GM11168 (cell line): ENCODE results near the gene DUT.
"Not testable (repeated sequence)": the region's sequence is repeated elsewhere in the genome, so short reads cannot be mapped to it uniquely, and the experiment has no call there.

Experiments
- in situ Hi-C: fragments of 300-500 bp; cut with MboI; formaldehyde crosslinking; loops from one replicate; pipeline ENCODE4 v1.12.0; 2022; ENCODE audit warnings: low sequenced_read_pairs; ENCODE audit not compliant: unreplicated experiment

The DUT gene

DNA sequence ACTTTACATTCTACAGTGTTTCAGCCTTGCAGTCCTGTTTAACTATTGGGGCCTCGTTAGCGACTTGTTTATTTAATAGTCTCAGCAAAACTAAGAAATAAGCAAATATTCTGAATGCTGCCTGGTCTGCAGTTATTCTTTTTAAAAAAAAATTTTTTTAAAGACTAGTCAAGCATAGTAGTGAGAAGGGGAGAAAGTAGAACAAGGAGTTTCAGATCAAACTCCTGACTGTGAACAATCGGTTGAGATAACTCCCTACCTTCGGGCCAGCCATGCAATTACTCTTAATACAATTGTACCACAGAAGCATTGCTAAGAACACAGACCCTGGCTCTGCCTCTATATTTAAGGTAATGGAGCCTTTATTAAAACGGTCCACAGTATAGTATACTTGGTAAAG is 5.8 kb upstream of the DUT start:
- in situ Hi-C loops: no loop called here

DNA sequence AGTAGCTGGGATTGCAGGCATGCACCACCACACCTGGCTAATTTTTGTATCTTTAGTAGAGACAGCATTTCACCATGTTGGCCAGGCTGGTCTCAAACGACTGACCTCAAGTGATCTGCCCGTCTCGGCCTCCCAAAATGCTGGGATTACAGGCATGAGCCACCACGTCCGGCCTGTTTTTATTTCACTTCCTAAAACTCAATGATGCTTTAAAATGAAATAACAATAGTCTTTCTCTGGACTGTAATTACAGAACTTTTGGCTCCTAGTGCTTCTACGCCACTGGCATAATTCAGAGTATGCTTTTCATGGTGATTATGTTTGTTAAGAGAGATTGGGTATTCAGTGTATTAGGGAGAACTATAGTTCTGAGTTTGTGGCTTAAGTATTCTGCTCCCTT is 5.0 kb upstream of the DUT start:
- in situ Hi-C loops: not testable (repeated sequence)

DNA sequence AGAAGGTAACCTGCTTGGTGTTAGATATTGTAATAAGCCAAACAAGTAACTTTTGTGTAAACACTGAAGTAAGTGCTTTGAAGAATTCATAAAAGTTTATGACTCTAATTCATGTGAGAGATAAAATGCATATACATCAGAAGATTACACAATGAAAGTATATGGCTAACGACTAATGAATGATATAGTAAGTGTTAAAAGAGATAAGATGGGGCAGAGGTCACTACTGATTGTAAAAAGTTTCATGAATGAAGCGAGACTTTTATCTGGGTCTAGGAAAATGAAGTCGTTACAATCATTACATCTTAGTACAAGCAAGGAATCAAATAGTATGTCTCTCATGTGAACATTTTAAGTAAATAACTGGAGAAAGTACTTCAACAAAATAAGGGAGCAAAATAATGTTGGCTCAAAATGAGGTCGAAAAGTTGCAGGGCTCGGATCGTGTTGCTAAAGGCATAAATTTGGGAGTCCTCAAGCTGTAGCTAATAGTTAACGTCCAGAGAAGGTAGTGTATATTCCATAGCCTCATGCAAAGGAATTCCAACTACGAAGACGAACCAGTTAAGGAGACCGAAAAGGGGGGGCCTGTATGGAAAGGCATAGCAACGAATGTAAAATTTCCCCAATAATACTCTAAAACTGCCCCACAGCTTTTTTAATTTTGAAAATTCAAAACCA is 984 bp upstream of the DUT start:
- in situ Hi-C loops: no loop called here

DNA sequence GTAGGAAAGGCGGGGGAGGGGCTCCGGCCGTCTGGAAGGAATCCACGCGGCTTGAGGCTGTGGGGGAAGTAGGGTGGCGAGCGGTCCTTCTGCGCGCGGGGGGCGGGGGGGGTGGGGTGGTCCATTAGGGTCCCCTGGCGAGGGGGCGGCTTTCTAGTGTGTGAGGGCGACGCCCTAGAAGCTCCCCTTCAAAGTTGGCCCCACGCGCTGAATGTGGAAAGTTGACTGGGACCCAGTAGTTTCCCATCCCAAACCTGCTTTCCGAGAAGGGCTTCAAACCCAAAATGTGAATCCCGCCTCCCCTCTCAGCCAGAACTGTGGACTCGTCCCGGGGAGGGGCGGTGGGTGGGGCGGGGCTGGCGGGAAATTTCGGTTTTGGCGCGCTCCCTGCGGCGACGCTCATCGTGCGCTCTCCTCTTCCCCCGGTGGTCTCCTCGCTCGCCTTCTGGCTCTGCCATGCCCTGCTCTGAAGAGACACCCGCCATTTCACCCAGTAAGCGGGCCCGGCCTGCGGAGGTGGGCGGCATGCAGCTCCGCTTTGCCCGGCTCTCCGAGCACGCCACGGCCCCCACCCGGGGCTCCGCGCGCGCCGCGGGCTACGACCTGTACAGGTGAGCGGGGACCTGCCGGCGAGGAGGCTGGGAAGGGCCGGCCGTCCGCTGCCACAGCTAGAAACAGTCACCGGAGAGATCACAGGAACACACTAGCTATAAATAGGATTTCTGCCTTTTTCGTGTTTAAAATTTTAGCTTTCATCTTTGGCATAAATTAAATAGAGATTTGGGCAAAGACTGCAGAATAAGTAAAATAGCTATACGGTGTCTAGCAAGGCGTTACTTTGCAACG is 790 bp downstream of the DUT start:
- in situ Hi-C loops: no loop called here

DNA sequence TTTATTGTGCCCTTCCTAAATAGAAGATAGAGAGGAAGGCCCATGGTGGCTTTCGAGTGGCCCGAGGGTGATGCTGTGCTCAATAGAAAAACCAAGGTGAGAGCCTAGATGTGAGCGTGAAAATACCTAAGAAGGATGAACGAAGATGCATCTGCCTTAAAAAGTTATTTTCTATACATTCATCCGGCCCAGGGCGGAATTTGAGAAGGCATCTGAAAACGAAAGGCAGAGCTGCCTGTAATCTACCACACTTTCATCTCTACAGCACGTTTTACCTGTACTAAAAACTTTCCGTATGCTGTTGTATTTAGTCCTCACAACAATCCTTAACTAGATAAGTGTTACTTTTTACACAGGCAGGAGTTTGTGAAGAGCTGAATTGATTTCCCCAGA is 1.4 kb downstream of the DUT start:
- in situ Hi-C loops: no loop called here

DNA sequence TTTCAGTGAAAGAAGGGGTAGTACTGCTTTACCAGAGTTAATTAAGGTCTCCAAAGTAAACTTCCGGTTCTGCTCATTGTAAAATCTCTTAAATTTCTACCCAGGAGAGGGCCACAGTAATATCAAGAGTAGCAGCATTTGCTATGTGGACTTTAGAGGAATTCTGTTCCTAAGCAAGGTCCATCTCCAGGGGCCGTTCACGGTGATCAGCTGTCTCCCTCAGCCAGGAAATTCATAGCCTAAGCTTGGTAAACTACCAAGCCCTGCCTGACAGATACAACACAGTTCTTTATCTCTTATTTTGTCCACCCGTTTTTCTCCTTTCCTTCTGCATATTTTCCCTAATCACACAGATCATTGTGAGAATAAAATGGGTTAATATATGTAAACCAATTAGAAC is 2.3 kb downstream of the DUT start:
- in situ Hi-C loops: no loop called here

DNA sequence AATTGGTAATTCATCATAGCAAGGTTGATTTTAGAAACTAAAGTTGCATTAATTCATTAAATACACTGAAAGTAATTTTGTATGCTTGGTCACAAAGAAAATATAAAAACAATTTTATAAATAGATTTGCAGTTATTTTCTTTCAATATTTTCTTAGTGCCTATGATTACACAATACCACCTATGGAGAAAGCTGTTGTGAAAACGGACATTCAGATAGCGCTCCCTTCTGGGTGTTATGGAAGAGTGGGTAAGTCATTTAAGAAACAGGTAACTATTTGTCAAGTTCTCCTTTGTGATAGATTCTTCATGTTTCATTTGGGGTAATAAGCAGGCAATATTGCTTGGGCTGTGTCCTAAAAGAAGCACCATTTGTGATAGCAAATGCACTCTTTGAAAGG is 3.0 kb downstream of the DUT start:
- in situ Hi-C loops: no loop called here

DNA sequence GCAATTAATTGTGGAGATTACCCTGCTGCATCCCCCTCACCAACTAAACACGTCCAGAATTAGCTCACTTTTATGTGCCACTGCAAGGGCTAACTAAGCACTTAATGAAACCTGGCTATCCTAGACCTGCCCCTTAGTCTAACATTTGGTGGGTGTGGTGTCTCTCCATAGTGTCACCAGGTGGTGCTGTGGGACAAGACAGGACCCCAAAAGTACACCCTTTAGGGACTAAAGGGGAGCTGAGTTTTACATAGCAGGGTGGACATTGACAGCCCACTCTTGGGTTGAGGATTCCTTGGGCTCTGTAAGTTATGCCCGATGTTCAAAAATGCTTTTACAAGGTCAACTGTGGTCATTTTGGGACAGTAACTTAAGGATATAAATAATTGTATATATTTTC is 5.7 kb downstream of the DUT start:
- in situ Hi-C loops: no loop called here

DNA sequence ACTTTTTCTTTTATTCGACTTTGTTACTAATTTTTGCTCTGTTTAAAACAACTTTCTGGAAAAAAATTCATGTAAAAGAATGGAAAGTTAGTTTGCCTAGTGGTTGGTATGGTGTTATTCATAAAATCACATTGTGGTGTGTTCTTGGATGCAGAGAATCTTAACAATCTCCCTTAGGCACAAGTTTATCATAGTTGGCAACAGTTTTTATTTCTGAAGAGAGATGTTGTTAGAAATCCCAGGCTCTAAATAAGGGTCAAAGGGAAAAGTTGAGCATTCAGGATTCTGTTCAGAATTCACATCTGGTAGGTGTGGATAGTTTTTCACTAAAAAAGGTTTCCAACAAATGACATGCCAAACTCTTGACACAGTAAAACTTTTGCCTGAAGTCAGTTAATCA is 6.4 kb downstream of the DUT start:
- in situ Hi-C loops: no loop called here

DNA sequence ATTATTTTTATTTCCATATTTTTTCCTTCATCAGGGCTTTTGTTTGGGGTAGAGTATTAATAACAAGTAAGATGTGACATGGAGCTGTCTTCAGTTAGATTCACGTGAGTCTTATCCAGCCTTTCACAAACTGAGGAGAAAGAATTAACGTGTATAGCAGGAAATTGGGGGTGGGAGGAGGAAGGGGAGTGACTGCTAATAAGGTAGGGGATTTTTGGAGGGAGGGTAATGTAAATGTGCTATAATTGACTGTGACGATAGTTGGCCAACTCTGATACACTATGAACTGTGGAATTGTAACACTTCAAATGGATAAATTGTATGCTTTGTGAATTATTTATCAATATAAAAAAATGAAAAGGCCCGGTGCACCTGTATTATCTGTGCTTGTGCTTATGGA is 8.9 kb downstream of the DUT start:
- in situ Hi-C loops: no loop called here

DNA sequence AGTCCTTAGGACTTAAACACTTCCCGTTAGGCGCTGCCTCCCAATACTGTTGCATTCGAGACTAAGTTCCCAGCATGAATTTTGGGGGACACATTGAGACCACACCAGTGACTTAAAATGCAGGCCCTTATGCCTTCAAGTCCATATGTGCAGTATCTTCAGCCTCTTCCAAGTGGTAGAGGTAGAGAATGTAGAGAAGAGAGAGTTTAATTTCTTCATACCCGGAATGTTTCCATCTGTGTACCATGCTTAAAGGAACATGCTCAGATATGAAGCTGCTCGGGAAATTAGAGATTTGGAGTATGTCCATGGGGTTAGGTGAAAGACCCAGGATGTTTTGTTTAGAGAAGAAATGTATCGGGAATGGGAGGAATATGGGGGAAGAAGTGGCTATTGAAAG is 12.6 kb downstream of the DUT start:
- in situ Hi-C loops: no loop called here

DNA sequence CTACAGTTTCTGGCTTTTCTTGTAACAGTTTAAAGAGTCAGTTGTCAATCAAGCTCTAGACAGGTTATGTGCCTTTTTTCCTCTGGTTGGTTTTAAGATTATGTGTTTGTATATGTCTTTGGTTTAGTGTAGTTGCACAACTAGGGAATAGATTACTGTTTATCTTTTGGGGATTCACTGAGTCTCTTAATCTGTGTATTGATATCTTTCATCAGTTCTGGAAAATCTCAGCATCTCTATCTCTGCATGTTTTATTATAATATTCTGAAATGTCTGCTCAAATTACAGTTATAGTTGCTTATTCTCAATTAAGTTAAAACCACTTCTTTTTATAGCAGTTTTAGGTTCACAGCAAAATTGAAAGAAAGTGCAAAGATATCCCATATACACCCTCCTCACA is 14.3 kb downstream of the DUT start:
- in situ Hi-C loops: no loop called here

DNA sequence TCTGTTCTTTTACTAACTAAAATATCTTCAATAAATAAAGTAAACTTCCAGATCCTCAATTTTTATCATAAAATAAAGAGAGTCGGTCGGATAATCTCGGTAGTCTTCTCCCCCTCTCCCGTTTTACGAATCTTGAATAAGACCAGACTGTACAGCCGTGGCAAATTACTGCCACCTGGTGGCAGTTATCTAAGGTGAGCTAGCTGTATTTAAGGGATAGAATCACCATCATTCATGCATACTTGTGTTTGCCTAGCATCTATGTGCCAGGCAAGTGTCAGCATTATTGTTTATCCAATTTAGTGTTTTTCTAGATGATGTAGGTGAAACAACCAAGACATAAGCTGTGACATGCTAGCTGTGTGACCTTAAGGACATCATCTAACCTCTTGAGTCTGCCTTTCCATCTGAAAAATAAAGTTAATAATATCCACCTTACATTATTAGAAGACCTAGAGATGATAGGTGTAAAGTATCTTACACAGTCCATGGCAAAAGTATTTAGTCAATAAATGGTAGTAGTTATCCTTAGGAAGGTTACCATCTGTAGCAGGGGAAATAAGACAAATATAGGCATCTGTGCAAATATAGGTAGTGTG is 21.3 kb downstream of the DUT start:
- in situ Hi-C loops: loop anchor here (25.0 kb wide), 1 partner anchor 285 kb away; the partner anchor contains the start of gene FBN1

DNA sequence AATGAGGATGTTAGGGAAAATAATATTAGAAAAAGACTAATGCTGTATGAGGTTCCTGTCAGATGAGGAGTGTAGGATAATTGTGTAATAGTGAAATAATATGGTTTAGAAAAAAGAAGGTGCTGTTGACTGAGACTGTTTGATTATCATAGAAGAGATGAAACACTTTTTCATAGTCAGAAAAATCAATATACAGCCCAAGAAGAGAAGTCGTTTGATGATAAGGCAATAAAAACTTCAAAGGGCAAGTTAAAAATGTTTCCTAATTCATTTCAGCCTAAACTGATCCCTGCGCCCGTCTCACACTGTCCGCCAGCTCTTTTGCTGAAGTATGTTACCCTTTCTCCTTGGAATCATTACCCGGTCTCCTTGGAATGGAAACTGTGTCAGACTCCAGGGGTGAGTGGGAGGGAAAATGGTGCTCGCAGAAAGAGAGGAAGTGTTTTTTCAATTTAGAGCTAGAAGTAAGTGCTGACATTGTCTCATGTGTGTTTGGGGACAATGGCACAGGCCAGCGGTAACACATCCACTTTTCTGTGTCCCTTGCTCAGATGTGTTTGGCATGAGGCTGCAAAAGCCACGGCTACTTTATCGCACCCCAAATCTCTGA is 23.6 kb downstream of the DUT start:
- in situ Hi-C loops: loop anchor here (25.0 kb wide), 1 partner anchor 283 kb away; the partner anchor contains the start of gene FBN1

DNA sequence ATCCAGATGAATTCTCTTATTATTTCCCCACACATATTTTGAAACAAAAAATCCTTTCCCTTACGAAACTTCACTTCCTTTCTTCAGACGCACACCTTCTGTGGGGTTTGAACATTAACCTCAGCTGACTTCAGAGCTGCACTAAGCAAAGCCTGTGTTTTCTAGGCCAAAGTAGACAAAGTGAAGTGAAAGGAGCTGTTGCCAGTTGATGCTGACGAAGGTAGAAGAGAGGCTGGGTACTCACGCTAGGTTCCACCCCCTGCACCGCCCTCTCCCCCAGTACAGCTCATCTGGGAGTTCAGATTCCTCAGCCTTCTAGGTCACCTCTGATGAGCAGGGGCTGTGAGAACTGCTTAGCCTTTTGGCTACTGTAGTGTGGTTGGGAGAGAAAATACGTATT is 24.1 kb downstream of the DUT start:
- in situ Hi-C loops: loop anchor here (25.0 kb wide), 1 partner anchor 282 kb away; the partner anchor contains the start of gene FBN1

DNA sequence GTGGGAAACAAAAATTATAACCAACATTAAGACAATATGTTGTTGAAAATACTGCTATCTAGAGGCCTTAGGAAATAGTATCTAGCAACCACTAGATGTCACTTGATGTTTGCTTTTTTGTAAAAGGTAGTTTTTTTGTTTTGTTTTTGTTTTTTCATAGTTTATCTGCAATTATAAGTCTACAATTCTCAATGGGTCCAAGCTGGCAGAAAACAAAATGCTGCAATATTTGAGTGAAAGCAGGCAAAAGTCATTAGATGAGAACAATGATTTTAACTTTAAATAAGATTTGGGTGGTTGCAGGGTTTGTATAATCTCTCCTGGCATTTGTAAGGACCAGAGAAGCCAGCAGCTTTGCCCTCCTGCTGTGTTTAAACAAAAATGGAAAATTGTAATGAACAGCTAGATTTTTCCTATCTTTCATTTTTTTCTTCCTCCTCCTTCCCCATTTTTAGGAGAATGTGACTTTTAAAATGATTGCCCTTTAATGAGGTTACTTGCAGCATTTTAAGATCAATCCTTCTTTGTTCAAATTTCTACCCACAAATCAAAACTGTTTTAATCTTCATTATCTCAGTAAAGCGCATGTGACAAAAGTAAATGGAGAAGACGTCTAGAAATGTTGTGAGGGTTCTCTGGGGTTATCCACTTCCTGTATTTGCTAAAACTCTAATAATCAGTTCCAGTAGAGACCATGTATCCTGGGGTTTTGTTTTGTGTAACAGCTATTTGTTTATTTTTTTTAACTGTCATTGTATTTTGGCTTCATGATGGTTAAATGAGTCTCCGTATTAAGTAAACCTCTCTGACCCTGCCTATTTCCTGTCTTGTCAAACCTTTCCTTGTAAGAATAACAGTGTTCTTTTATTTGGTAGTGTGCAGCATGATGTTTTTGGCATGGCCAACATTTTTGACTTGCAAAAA is 27.3 kb downstream of the DUT start:
- in situ Hi-C loops: loop anchor here (25.0 kb wide), 1 partner anchor 279 kb away; the partner anchor contains the start of gene FBN1

DNA sequence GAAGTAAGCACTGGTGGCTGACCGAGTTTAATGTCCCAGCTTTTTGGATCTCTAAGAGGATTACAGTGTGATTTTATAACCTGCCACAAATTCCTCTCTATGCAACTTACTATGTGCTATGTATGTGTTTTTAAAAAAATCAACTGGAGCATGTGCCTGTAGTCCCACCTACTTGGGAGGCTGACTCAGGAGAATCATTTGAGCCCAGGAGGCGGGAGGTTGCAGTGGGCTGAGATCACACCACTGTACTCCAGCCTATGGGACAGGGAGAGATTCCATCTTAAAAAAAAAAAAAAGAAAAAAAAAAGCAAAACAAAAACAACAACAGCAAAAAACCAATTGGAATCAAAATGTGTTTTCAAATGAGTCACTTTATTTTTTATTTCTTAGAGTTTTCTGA is 29.6 kb downstream of the DUT start:
- in situ Hi-C loops: loop anchor here (25.0 kb wide), 1 partner anchor 276 kb away; the partner anchor contains the start of gene FBN1

DNA sequence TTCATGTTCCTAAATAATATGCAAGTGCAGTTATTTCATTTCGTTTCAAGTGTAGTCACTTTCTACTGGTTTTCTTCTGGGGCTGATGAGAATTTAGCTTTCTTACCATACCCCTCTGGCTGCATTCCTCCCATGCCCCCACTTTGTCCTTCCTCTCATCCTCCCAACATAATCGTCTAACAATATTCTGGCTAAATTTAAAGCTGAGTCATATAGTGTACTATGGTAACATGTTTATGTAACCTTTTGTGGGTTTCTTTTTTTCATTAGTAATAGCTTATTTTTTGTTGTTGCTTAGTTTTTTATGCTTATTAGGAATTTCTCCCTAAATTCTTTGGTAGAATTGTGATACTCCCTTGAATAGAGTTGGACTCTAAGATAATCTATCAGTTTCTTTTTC is 30.5 kb downstream of the DUT start:
- in situ Hi-C loops: loop anchor here (25.0 kb wide), 1 partner anchor 276 kb away; the partner anchor contains the start of gene FBN1

DNA sequence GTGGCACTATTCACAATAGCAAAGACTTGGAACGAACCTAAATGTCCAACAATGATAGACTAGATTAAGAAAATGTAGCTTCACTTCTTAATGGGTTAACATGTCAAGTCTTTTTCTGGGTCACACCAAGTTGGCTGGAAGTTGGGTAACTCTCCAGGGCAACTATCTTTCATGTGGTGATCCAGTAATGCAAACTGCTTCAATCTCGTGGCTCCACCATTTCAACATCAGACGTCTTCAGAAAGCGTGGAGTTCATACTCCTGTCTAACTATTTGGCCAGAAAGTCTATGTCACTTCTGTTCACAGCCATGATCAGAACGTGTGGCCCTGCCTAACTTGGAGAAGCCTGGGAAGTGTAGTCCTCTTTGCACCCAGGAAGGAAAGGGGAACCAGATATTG is 32.2 kb downstream of the DUT start:
- in situ Hi-C loops: loop anchor here (25.0 kb wide), 1 partner anchor 274 kb away; the partner anchor contains the start of gene FBN1
